DOHH2 (cell line): ENCODE data around the gene SP7.

Experiments used
- H3F3A ChIP-seq: fragments of 200-600 bp; sonication (generic), shearing (Covaris generic); 2 replicates; pipeline ENCODE4 v1.6.0; 2016; ENCODE audit warnings: antibody characterized with exemption, mild to moderate bottlenecking; ENCODE audit not compliant: control insufficient read depth, insufficient read depth
- H3K27ac ChIP-seq: fragments of 200-600 bp; sonication (generic); 2 replicates; pipeline ENCODE4 v1.5.1; 2014; ENCODE audit warnings: low read depth, mild to moderate bottlenecking, low read length, moderate library complexity
- H3K27me3 ChIP-seq: fragments of 200-600 bp; sonication (generic); 2 replicates; pipeline ENCODE4 v1.6.1; 2014; ENCODE audit warnings: mild to moderate bottlenecking, low read length, mixed read lengths; ENCODE audit not compliant: control insufficient read depth
- H3K36me3 ChIP-seq: fragments of 200-600 bp; sonication (generic); 2 replicates; pipeline ENCODE4 v1.6.1; 2014; ENCODE audit warnings: mild to moderate bottlenecking, low read length, moderate library complexity, mixed read lengths; ENCODE audit not compliant: control insufficient read depth
- H3K4me1 ChIP-seq: fragments of 200-600 bp; sonication (generic); 2 replicates; pipeline ENCODE4 v1.6.1; 2014; ENCODE audit warnings: mild to moderate bottlenecking, low read length, mixed read lengths; ENCODE audit not compliant: control insufficient read depth
- H3K4me2 ChIP-seq: fragments of 200-600 bp; sonication (generic); 2 replicates; pipeline ENCODE4 v1.6.0; 2014; ENCODE audit warnings: mild to moderate bottlenecking, low read length, moderate library complexity
- H3K4me3 ChIP-seq: fragments of 200-600 bp; sonication (generic); 2 replicates; pipeline ENCODE4 v1.5.1; 2014; ENCODE audit warnings: mild to moderate bottlenecking, low read length, mixed read lengths
- H3K79me2 ChIP-seq: fragments of 200-600 bp; sonication (generic); 2 replicates; pipeline ENCODE4 v1.6.1; 2014; ENCODE audit warnings: mild to moderate bottlenecking, low read length, mixed read lengths; ENCODE audit not compliant: control insufficient read depth
- H3K9me2 ChIP-seq: fragments of 200-600 bp; sonication (generic); replicated peaks from 2 replicates; pipeline ENCODE4 v1.6.1; 2014; ENCODE audit warnings: mild to moderate bottlenecking, low read length, mixed read lengths; ENCODE audit not compliant: control insufficient read depth
- H3K9me3 ChIP-seq: fragments of 200-600 bp; sonication (generic); 2 replicates; pipeline ENCODE4 v1.6.1; 2014; ENCODE audit warnings: antibody characterized with exemption, low read length, mixed read lengths; ENCODE audit not compliant: control insufficient read depth, insufficient read depth
- H4K20me1 ChIP-seq: fragments of 200-600 bp; sonication (generic); 2 replicates; pipeline ENCODE4 v1.6.0; 2014; ENCODE audit warnings: low read depth, mild to moderate bottlenecking, antibody characterized with exemption, low read length, moderate library complexity; ENCODE audit not compliant: control insufficient read depth, insufficient read depth
- CTCF ChIP-seq: fragments of 200-600 bp; sonication (generic); IDR thresholded peaks from one replicate; pipeline ENCODE4 v1.5.1; 2014; ENCODE audit warnings: antibody characterized with exemption, mild to moderate bottlenecking, low read depth, low read length; ENCODE audit not compliant: poor library complexity, severe bottlenecking
- EZH2phosphoT487 ChIP-seq: fragments of 200-600 bp; sonication (generic); IDR thresholded peaks from 2 replicates; pipeline ENCODE4 v1.6.1; 2017; ENCODE audit warnings: borderline replicate concordance, mild to moderate bottlenecking, antibody characterized with exemption, low read length, moderate library complexity, mixed read lengths

SP7 gene

GRCh38 chr12:53300187-53300586 lies 36.0 kb downstream of the SP7 start:
- H3K27me3 ChIP-seq, result no peaks in the 10 kb centered on the region
- H3K9me3 ChIP-seq, result no peaks in the 10 kb centered on the region
- H4K20me1 ChIP-seq, result no peaks in the 10 kb centered on the region
- TF ChIP-seq EZH2phosphoT487, result no peak
- no peak for TF ChIP-seq CTCF
- H3F3A ChIP-seq, result peaks cover 8% of the 10 kb centered on the region; the same call in 1 of the 2 replicates
- H3K27ac ChIP-seq, result no peak overlapping the region
- peaks cover 53% of the 10 kb centered on the region for H3K79me2 ChIP-seq
- peaks cover 62% of the 10 kb centered on the region for H3K36me3 ChIP-seq
- peaks cover 36% of the 10 kb centered on the region for H3K4me1 ChIP-seq
- peak overlapping the region; percentile 89 for H3K4me3 ChIP-seq
- H3K4me2 ChIP-seq, result peak overlapping the region; percentile 80
- H3K9me2 ChIP-seq, result no peaks in the 10 kb centered on the region

GRCh38 chr12:53299454-53300180 lies 36.5 kb downstream of the SP7 start, which contains the start of gene MYG1:
TSS of gene MYG1 (plus strand) at chr12:53299695. CDS start at chr12:53299738, 43 bp downstream.
- TF ChIP-seq CTCF, result peak; percentile 31
- no peak for TF ChIP-seq EZH2phosphoT487
- H3K27ac ChIP-seq, result no peak within 1 kb of the TSS
- peak within 1 kb of the TSS; percentile 80 for H3K4me2 ChIP-seq
- peaks cover 65% of the 10 kb centered on the region for H3K36me3 ChIP-seq
- H3K27me3 ChIP-seq, result no peaks in the 10 kb centered on the region
- H3K4me3 ChIP-seq, result peak within 1 kb of the TSS; percentile 89
- H3K9me3 ChIP-seq, result no peaks in the 10 kb centered on the region
- peaks cover 12% of the 10 kb centered on the region for H3F3A ChIP-seq
- H3K4me1 ChIP-seq, result peaks cover 41% of the 10 kb centered on the region
- H4K20me1 ChIP-seq, result no peaks in the 10 kb centered on the region
- H3K79me2 ChIP-seq, result peaks cover 53% of the 10 kb centered on the region
- H3K9me2 ChIP-seq, result no peaks in the 10 kb centered on the region

GRCh38 chr12:53299101-53299453 lies 37.1 kb downstream of the SP7 start:
- Histone ChIP-seq H3K9me2 (no peaks in the 10 kb centered on the region), H4K20me1 (no peaks in the 10 kb centered on the region), H3K4me2 (peak overlapping the region; percentile 80), H3K4me3 (peak overlapping the region; percentile 89), H3K36me3 (peaks cover 69% of the 10 kb centered on the region), H3K4me1 (peaks cover 42% of the 10 kb centered on the region), H3F3A (peaks cover 14% of the 10 kb centered on the region), H3K9me3 (no peaks in the 10 kb centered on the region), H3K79me2 (peaks cover 53% of the 10 kb centered on the region), H3K27ac (no peak overlapping the region), H3K27me3 (no peaks in the 10 kb centered on the region)
- TF ChIP-seq EZH2phosphoT487 (no peak), CTCF (no peak)
